Measurements from ENCODE around the gene HAUS3.
A peak's percentile ranks its signal among the peaks of the same experiment; 100 is the strongest.

Gene HAUS3

GRCh38 chr4:2241410-2242353 is at the start of gene HAUS3, which contains the start of gene POLN:
Gene HAUS3 (minus strand): TSS chr4:2242121. CDS start chr4:2240946, 1,175 bp downstream.
Gene POLN (minus strand): TSS chr4:2242121. CDS start chr4:2229231, 12,890 bp downstream.
- peak; percentile 84 for DNase-seq (ENCODE audit: low read depth)

- DNase-seq (ENCODE audit: low read depth) = no peak
Observed at GRCh38 chr4:2290974-2291704, 49.2 kb upstream of the HAUS3 start.

GRCh38 chr4:2290488-2290887 is 48.6 kb upstream of the HAUS3 start:
- DNase-seq (ENCODE audit: low read depth) = no peak

GRCh38 chr4:2289955-2290333 is 48.0 kb upstream of the HAUS3 start:
- DNase-seq (ENCODE audit: low read depth) = no peak

- DNase-seq (ENCODE audit: low read depth) = no peak
Observed at GRCh38 chr4:2289311-2289954, 47.5 kb upstream of the HAUS3 start.

- DNase-seq (ENCODE audit: low read depth) = no peak
Observed at GRCh38 chr4:2288051-2288541, 46.2 kb upstream of the HAUS3 start.

- no peak for DNase-seq (ENCODE audit: low read depth)
Observed at GRCh38 chr4:2287594-2287915, 45.6 kb upstream of the HAUS3 start.

- no peak for DNase-seq (ENCODE audit: low read depth)
Observed at GRCh38 chr4:2286904-2287593, 45.1 kb upstream of the HAUS3 start.

GRCh38 chr4:2285613-2286381 is 43.9 kb upstream of the HAUS3 start:
- DNase-seq (ENCODE audit: low read depth) = no peak

- DNase-seq (ENCODE audit: low read depth) = no peak
Observed at GRCh38 chr4:2284934-2285612, 43.2 kb upstream of the HAUS3 start.

- DNase-seq (ENCODE audit: low read depth) = no peak
Observed at GRCh38 chr4:2284161-2284933, 42.4 kb upstream of the HAUS3 start.

GRCh38 chr4:2283199-2283711 is 41.3 kb upstream of the HAUS3 start:
- DNase-seq (ENCODE audit: low read depth) = no peak

- no peak for DNase-seq (ENCODE audit: low read depth)
Observed at GRCh38 chr4:2281575-2282343, 39.8 kb upstream of the HAUS3 start.

- no peak for DNase-seq (ENCODE audit: low read depth)
Observed at GRCh38 chr4:2280531-2281300, 38.8 kb upstream of the HAUS3 start.

GRCh38 chr4:2277956-2278355 is 36.0 kb upstream of the HAUS3 start:
- no peak for DNase-seq (ENCODE audit: low read depth)

- DNase-seq (ENCODE audit: low read depth) = no peak
Observed at GRCh38 chr4:2276581-2277325, 34.8 kb upstream of the HAUS3 start.

Data from HS-27A (cell line).